ENCODE results near the gene UBE2Z. TPM values are rescaled to one million over a fixed set of nuclear protein-coding genes. Genes with fewer than 3 reads are reported as not detected.
A peak's percentile ranks its signal among the peaks of the same experiment; 100 is the strongest.

The UBE2Z gene
- total RNA-seq: 94.1 and 100 TPM in 2 replicates
- long read RNA-seq, full-length matches to known transcripts: 1 of 11 reads
- long read RNA-seq, partial matches to known transcripts: 0 of 11 reads
- long read RNA-seq, other reads (novel, unspliced or antisense): 10 of 11 reads

DNA sequence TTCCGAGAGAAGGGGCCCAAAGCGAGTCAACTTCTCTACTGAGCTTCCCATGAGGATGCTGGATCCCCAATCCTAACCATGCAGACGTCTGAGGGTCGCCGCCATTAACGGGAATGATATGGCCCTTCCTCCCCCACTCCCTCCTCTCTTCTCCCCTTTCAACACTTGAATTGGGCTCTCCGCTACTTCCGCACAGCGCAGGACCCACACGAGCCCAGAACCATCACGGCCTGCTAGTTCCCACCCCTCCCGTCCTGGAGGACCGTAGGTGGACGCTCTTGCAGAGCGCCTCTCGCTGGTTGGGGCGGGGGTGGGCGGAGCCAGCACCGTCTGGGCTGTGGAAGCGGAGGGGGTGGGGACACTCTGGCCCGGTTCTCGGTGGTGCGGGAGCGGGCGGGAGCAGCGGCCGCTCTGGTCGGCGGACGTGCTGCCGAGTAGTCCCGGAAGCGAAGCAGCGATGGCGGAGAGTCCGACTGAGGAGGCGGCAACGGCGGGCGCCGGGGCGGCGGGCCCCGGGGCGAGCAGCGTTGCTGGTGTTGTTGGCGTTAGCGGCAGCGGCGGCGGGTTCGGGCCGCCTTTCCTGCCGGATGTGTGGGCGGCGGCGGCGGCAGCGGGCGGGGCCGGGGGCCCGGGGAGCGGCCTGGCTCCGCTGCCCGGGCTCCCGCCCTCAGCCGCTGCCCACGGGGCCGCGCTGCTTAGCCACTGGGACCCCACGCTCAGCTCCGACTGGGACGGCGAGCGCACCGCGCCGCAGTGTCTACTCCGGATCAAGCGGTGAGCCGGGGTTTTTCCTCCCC is at the start of gene UBE2Z:
UBE2Z (plus strand) TSS at position 361 of the 797 bp plus-strand sequence; CDS start at position 458, 97 bp downstream.
- Mint-ChIP-seq H3K36me3 (ENCODE audit: insufficient read depth) (peaks cover 13% of the 10 kb centered on the region), H3K9me3 (ENCODE audit: low read depth) (no peaks in the 10 kb centered on the region), H3K4me1 (ENCODE audit: low read depth) (peaks cover 32% of the 10 kb centered on the region), H3K27me3 (no peaks in the 10 kb centered on the region), H3K4me3 (ENCODE audit: low read depth) (peak within 1 kb of the TSS; percentile 91), H3K27ac (peak within 1 kb of the TSS; percentile 96)
- DNase-seq (ENCODE audit: low spot score, unreplicated experiment): peak; percentile 78
- peak; percentile 23 for TF ChIP-seq CTCF (IDR thresholded peaks at IDR 0.05; ENCODE audit: unreplicated experiment)

- Mint-ChIP-seq H3K36me3 (ENCODE audit: insufficient read depth) (peaks cover 25% of the 10 kb centered on the region), H3K9me3 (ENCODE audit: low read depth) (no peaks in the 10 kb centered on the region), H3K4me1 (ENCODE audit: low read depth) (peaks cover 4% of the 10 kb centered on the region), H3K27ac (no peak overlapping the region), H3K4me3 (ENCODE audit: low read depth) (no peak overlapping the region), H3K27me3 (no peaks in the 10 kb centered on the region)
- peak; percentile 42 for TF ChIP-seq CTCF (IDR thresholded peaks at IDR 0.05; ENCODE audit: unreplicated experiment)
- DNase-seq (ENCODE audit: low spot score, unreplicated experiment): no peak
Measured at GRCh38 chr17:48860034-48860433, 48.2 kb upstream of the UBE2Z start.

DNA sequence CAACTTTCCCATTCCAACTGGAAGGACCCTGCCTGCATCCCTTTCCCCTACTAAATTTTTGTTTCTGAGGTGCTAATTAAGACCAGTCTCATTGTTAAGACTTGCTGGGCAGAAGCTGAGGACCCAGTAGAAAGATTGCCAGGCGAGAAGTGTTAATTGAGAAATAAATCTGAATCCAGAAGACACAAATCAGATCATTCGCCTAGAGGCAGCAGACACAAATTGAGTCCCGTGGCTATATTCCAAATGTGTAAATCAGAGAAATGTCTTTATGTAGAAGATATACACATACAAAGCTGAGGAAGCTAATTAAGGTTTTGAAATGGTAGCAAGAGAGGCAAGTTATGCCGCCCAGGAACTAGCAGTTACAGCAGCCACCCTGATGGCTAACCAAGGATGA is 47.8 kb upstream of the UBE2Z start:
- no peak overlapping the region for H3K27ac Mint-ChIP-seq
- no peak for DNase-seq (ENCODE audit: low spot score, unreplicated experiment)
- TF ChIP-seq CTCF (IDR thresholded peaks at IDR 0.05; ENCODE audit: unreplicated experiment): no peak
- H3K4me1 Mint-ChIP-seq (ENCODE audit: low read depth): peaks cover under 1% of the 10 kb centered on the region
- H3K9me3 Mint-ChIP-seq (ENCODE audit: low read depth): no peaks in the 10 kb centered on the region
- H3K36me3 Mint-ChIP-seq (ENCODE audit: insufficient read depth): peaks cover 26% of the 10 kb centered on the region
- H3K27me3 Mint-ChIP-seq: no peaks in the 10 kb centered on the region
- H3K4me3 Mint-ChIP-seq (ENCODE audit: low read depth): no peak overlapping the region

- DNase-seq (ENCODE audit: low spot score, unreplicated experiment): no peak
- peaks cover 49% of the 10 kb centered on the region for H3K4me1 Mint-ChIP-seq (ENCODE audit: low read depth)
Measured at GRCh38 chr17:48868916-48869500, 39.2 kb upstream of the UBE2Z start.

More at GRCh38 chr17:48868916-48869500, 39.2 kb upstream of the UBE2Z start:
- H3K27ac Mint-ChIP-seq: peak overlapping the region; percentile 67
- TF ChIP-seq CTCF (IDR thresholded peaks at IDR 0.05; ENCODE audit: unreplicated experiment): no peak
- no peaks in the 10 kb centered on the region for H3K27me3 Mint-ChIP-seq
- H3K36me3 Mint-ChIP-seq (ENCODE audit: insufficient read depth): peaks cover 12% of the 10 kb centered on the region
- H3K4me3 Mint-ChIP-seq (ENCODE audit: low read depth): no peak overlapping the region
- no peaks in the 10 kb centered on the region for H3K9me3 Mint-ChIP-seq (ENCODE audit: low read depth)
